ENCODE measurements around the gene BEX2.

The BEX2 gene

GRCh38 chrX:103279624-103280023, 31.2 kb downstream of the BEX2 start:
- Histone ChIP-seq H3K36me3 (replicated peaks) (no peaks in the 10 kb centered on the region), H3K4me3 (ENCODE audit: low read depth, low read length) (no peak overlapping the region), H3K27ac (no peak overlapping the region), H3K27me3 (replicated peaks) (peaks cover 3% of the 10 kb centered on the region)
- no peak for TF ChIP-seq CTCF (IDR thresholded peaks at IDR 0.05; ENCODE audit: low read depth, low read length, missing control alignments)
- in situ Hi-C loops (cut with HindIII; ENCODE audit: low pct_ligation_motif_present, low sequenced_read_pairs): no loop called here
- DNase-seq: no peak

GRCh38 chrX:103276581-103277002, 34.2 kb downstream of the BEX2 start, which contains the start of gene TCEAL5:
Gene TCEAL5 (minus strand): TSS chrX:103276750. CDS start chrX:103274563, 2,187 bp downstream.
- Histone ChIP-seq H3K27ac (no peak within 1 kb of the TSS), H3K27me3 (replicated peaks) (peaks cover 3% of the 10 kb centered on the region), H3K36me3 (replicated peaks) (no peaks in the 10 kb centered on the region), H3K4me3 (ENCODE audit: low read depth, low read length) (no peak within 1 kb of the TSS)
- DNase-seq: no peak
- in situ Hi-C loops (cut with HindIII; ENCODE audit: low pct_ligation_motif_present, low sequenced_read_pairs): no loop called here
- TF ChIP-seq CTCF (IDR thresholded peaks at IDR 0.05; ENCODE audit: low read depth, low read length, missing control alignments): no peak

GRCh38 chrX:103275947-103276567, 34.7 kb downstream of the BEX2 start:
- in situ Hi-C loops (cut with HindIII; ENCODE audit: low pct_ligation_motif_present, low sequenced_read_pairs): no loop called here
- DNase-seq: no peak
- TF ChIP-seq CTCF (IDR thresholded peaks at IDR 0.05; ENCODE audit: low read depth, low read length, missing control alignments): no peak
- Histone ChIP-seq H3K27ac (no peak overlapping the region), H3K27me3 (replicated peaks) (peaks cover 3% of the 10 kb centered on the region), H3K4me3 (ENCODE audit: low read depth, low read length) (no peak overlapping the region), H3K36me3 (replicated peaks) (no peaks in the 10 kb centered on the region)

GRCh38 chrX:103274284-103274683, 36.5 kb downstream of the BEX2 start:
- in situ Hi-C loops (cut with HindIII; ENCODE audit: low pct_ligation_motif_present, low sequenced_read_pairs): no loop called here
- no peak for TF ChIP-seq CTCF (IDR thresholded peaks at IDR 0.05; ENCODE audit: low read depth, low read length, missing control alignments)
- no peak overlapping the region for H3K4me3 ChIP-seq (ENCODE audit: low read depth, low read length)

More at GRCh38 chrX:103274284-103274683, 36.5 kb downstream of the BEX2 start:
- Histone ChIP-seq H3K27me3 (replicated peaks) (peaks cover 3% of the 10 kb centered on the region), H3K36me3 (replicated peaks) (no peaks in the 10 kb centered on the region), H3K27ac (no peak overlapping the region)
- DNase-seq: no peak

Measured in brain microvascular endothelial cell (primary cell).